ENCODE measurements around the gene DLL4. TPM values are rescaled to one million over a fixed set of nuclear protein-coding genes. Genes with fewer than 3 reads are reported as not detected.

Gene DLL4
- total RNA-seq, 2 donors from 2014 or later: 0.20 to 0.64 TPM

- Mint-ChIP-seq H3K4me3 (no peak overlapping the region), H3K27ac (no peak overlapping the region)
These were observed 3.7 kb downstream of the DLL4 start for GRCh38 chr15:40932649-40933516.

DNA sequence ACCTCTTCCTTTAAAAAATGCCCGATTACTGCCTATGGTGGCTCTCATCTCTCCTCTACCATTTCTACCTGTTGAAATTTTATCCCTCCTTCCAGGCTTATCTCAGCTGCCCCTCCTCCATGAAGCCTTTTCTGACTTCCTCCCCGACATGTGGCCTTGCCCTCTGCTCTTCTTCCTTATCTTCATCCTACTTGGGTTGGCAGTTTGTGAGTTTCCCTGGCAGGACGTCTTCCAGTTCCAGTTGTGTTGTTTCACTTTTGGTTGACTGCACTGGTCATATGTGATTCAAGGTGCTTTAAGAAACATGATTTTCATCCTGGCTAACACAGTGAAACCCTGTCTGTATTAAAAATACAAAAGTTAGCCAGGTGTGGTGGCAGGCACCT lies 4.4 kb downstream of the DLL4 start:
- H3K4me3 ChIP-seq (ENCODE audit: low read length): no peak overlapping the region
- no peaks in the 10 kb centered on the region for H3K36me3 ChIP-seq (ENCODE audit: control insufficient read depth, insufficient read depth, low read length)
- TF ChIP-seq, protein P1, sequence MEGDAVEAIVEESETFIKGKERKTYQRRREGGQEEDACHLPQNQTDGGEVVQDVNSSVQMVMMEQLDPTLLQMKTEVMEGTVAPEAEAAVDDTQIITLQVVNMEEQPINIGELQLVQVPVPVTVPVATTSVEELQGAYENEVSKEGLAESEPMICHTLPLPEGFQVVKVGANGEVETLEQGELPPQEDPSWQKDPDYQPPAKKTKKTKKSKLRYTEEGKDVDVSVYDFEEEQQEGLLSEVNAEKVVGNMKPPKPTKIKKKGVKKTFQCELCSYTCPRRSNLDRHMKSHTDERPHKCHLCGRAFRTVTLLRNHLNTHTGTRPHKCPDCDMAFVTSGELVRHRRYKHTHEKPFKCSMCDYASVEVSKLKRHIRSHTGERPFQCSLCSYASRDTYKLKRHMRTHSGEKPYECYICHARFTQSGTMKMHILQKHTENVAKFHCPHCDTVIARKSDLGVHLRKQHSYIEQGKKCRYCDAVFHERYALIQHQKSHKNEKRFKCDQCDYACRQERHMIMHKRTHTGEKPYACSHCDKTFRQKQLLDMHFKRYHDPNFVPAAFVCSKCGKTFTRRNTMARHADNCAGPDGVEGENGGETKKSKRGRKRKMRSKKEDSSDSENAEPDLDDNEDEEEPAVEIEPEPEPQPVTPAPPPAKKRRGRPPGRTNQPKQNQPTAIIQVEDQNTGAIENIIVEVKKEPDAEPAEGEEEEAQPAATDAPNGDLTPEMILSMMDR (conservative IDR thresholded peaks at IDR 0.05): no peak
- Mint-ChIP-seq H3K27ac (no peak overlapping the region), H3K4me1 (peaks cover 36% of the 10 kb centered on the region), H3K4me3 (no peak overlapping the region), H3K9me3 (no peaks in the 10 kb centered on the region), H3K36me3 (ENCODE audit: low read depth) (no peaks in the 10 kb centered on the region), H3K27me3 (ENCODE audit: insufficient read depth) (peaks cover 84% of the 10 kb centered on the region)
- peaks cover 79% of the 10 kb centered on the region for H3K27me3 ChIP-seq (ENCODE audit: control insufficient read depth, insufficient read depth, low read length, poor library complexity, severe bottlenecking)
- H3K9me3 ChIP-seq (ENCODE audit: control insufficient read depth, low read length): no peaks in the 10 kb centered on the region
- no peak overlapping the region for H3K27ac ChIP-seq (ENCODE audit: low read depth, low read length)
- H3K4me1 ChIP-seq (ENCODE audit: control insufficient read depth, insufficient read depth, low read length): peaks cover 5% of the 10 kb centered on the region
- no peak overlapping the region for H3K9ac ChIP-seq (ENCODE audit: extremely low read depth, low read length, poor library complexity, severe bottlenecking)
- DNase-seq: no peak
- 79 to 84% methylated on average over 3 of the region's 3 CpGs for WGBS, 2 experiments (ENCODE audit: insufficient coverage in 1 of 2, insufficient read length in 1 of 2)

More at GRCh38 chr15:40932649-40933516, 3.7 kb downstream of the DLL4 start:
- Histone ChIP-seq H3K27me3 (ENCODE audit: control insufficient read depth, insufficient read depth, low read length, poor library complexity, severe bottlenecking) (peaks cover 85% of the 10 kb centered on the region), H3K36me3 (ENCODE audit: control insufficient read depth, insufficient read depth, low read length) (no peaks in the 10 kb centered on the region), H3K9ac (ENCODE audit: extremely low read depth, low read length, poor library complexity, severe bottlenecking) (no peak overlapping the region), H3K4me3 (ENCODE audit: low read length) (no peak overlapping the region), H3K9me3 (ENCODE audit: control insufficient read depth, low read length) (no peaks in the 10 kb centered on the region), H3K27ac (ENCODE audit: low read depth, low read length) (no peak overlapping the region), H3K4me1 (ENCODE audit: control insufficient read depth, insufficient read depth, low read length) (peaks cover 5% of the 10 kb centered on the region)
- no peak for DNase-seq
- Mint-ChIP-seq H3K4me1 (peaks cover 36% of the 10 kb centered on the region), H3K27me3 (ENCODE audit: insufficient read depth) (peaks cover 86% of the 10 kb centered on the region), H3K36me3 (ENCODE audit: low read depth) (no peaks in the 10 kb centered on the region), H3K9me3 (no peaks in the 10 kb centered on the region)
- WGBS, 2 experiments (ENCODE audit: insufficient coverage in 1 of 2, insufficient read length in 1 of 2): 76 to 78% methylated on average over 6 to 11 of the region's 11 CpGs
- TF ChIP-seq, protein P1 (conservative IDR thresholded peaks at IDR 0.05): no peak

DNA sequence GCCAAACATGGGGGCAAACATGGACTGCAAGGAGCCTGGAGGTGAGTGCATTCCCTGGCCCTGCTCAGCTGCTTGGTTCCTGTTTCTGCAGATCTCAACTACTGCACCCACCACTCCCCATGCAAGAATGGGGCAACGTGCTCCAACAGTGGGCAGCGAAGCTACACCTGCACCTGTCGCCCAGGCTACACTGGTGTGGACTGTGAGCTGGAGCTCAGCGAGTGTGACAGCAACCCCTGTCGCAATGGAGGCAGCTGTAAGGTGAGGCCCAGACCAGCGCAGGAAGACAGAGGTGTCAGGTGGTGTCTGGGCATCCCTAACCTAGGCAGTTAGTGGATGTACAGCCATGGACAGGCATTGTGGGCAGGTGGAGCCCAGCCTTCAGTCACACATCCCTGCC lies 5.3 kb downstream of the DLL4 start:
- Histone ChIP-seq H3K4me1 (ENCODE audit: control insufficient read depth, insufficient read depth, low read length) (peaks cover 5% of the 10 kb centered on the region), H3K4me3 (ENCODE audit: low read length) (no peak overlapping the region), H3K27ac (ENCODE audit: low read depth, low read length) (no peak overlapping the region), H3K27me3 (ENCODE audit: control insufficient read depth, insufficient read depth, low read length, poor library complexity, severe bottlenecking) (peaks cover 69% of the 10 kb centered on the region), H3K9me3 (ENCODE audit: control insufficient read depth, low read length) (no peaks in the 10 kb centered on the region), H3K36me3 (ENCODE audit: control insufficient read depth, insufficient read depth, low read length) (no peaks in the 10 kb centered on the region), H3K9ac (ENCODE audit: extremely low read depth, low read length, poor library complexity, severe bottlenecking) (no peak overlapping the region)
- H3K4me3 Mint-ChIP-seq: no peak overlapping the region
- H3K4me1 Mint-ChIP-seq: peaks cover 34% of the 10 kb centered on the region
- TF ChIP-seq, protein P1 (conservative IDR thresholded peaks at IDR 0.05): no peak
- H3K27me3 Mint-ChIP-seq (ENCODE audit: insufficient read depth): peaks cover 80% of the 10 kb centered on the region
- DNase-seq: no peak
- no peak overlapping the region for H3K27ac Mint-ChIP-seq
- WGBS, 2 experiments (ENCODE audit: insufficient coverage in 1 of 2, insufficient read length in 1 of 2): 91 to 93% methylated on average over 3 to 6 of the region's 6 CpGs
- H3K9me3 Mint-ChIP-seq: no peaks in the 10 kb centered on the region
- no peaks in the 10 kb centered on the region for H3K36me3 Mint-ChIP-seq (ENCODE audit: low read depth)
